HepG2 (cell line): ENCODE measurements around the gene RGS19. TPM values are rescaled to one million over a fixed set of nuclear protein-coding genes. Genes with fewer than 3 reads are reported as not detected.

Experiments
- ATAC-seq: fragments of 200-7000 bp; cut with Tn5 transposase; 3 replicates; pipeline ENCODE4 v1.9.1; 2020; ENCODE audit warnings: mild to moderate bottlenecking, moderate library complexity
- BruUV-seq: library from RNA; stranded (reverse); fragments of 400-500 nt; replicated peaks from 2 replicates; lab custom pipeline; 2021; lab: Mats Ljungman, UMichigan
- CTCF ChIA-PET: fragments of 300-600 bp; formaldehyde crosslinking; extraction: SDS; loops from one replicate; lab custom pipeline; 2021; ENCODE audit warnings: low total read pairs, inconsistent platforms, low intra/inter-chr PET ratio; lab: Yijun Ruan, JAX
- POLR2A ChIA-PET: fragments of 350-600 bp; sonication (Branson Sonifier 250); formaldehyde crosslinking; loops from one replicate; lab custom pipeline; 2020; ENCODE audit warnings: antibody characterized with exemption, inconsistent platforms; lab: Yijun Ruan, JAX
- DNase-seq: peaks from one replicate; pipeline ENCODE4 v3.0.0-alpha.2; 2015; ENCODE audit warnings: low spot score
- FAIRE-seq: peaks from 3 replicates; lab custom pipeline; 2011; peaks lifted over from hg19 to GRCh38; lab: Jason Lieb, UNC
- H2AFZ ChIP-seq: one replicate; pipeline ENCODE4 v1.6.1; 2011; ENCODE audit warnings: low read length, inconsistent platforms
- H3K27ac ChIP-seq: fragments of 300-600 bp; 3 replicates; pipeline ENCODE4 v1.8.0; 2011; ENCODE audit warnings: mixed run types, mild to moderate bottlenecking, mixed read lengths, low read length, inconsistent platforms; ENCODE audit not compliant: insufficient read depth; ENCODE audit errors: extremely low read length
- H3K27me3 ChIP-seq, 2 experiments: fragments of 200-600 bp in 1 of 2; 2 replicates in 1 of 2; 3 replicates in 1 of 2; pipeline versions ENCODE4 v1.6.0 to v1.8.0; 2011; ENCODE audit warnings: low read length in 2 of 2, mild to moderate bottlenecking in 2 of 2, moderate library complexity in 2 of 2, inconsistent platforms in 1 of 2; ENCODE audit not compliant: insufficient read depth in 2 of 2, control insufficient read depth in 1 of 2
- H3K36me3 ChIP-seq, 2 experiments: fragments of 200-600 bp in 1 of 2; replicated peaks in 1 of 2; 2 replicates in 1 of 2; 3 replicates in 1 of 2; pipeline versions ENCODE4 v1.5.1 to v1.8.0; 2011; ENCODE audit warnings: low read length in 2 of 2, inconsistent platforms in 1 of 2; ENCODE audit not compliant: insufficient read depth in 2 of 2, control insufficient read depth in 1 of 2
- H3K4me1 ChIP-seq: 2 replicates; pipeline ENCODE4 v1.5.1; 2012; ENCODE audit warnings: low read length, inconsistent platforms; ENCODE audit not compliant: insufficient read depth
- H3K4me2 ChIP-seq: 2 replicates; pipeline ENCODE4 v1.6.0; 2011; ENCODE audit warnings: low read depth, low read length, inconsistent platforms
- H3K4me3 ChIP-seq, 3 experiments: fragments of 200-600 bp in 1 of 3; sonication (generic), shearing (Covaris generic) in 1 of 3; replicated peaks in 1 of 3; 2 replicates each; pipeline ENCODE4 v1.5.1; 2011 to 2016; ENCODE audit warnings: low read length in 3 of 3, inconsistent platforms in 2 of 3, low read depth in 2 of 3, mild to moderate bottlenecking in 2 of 3, control low read depth in 1 of 3, mixed read lengths in 1 of 3; ENCODE audit not compliant: insufficient read depth in 1 of 3
- H3K79me2 ChIP-seq: one replicate; pipeline ENCODE4 v1.6.1; 2011; ENCODE audit warnings: low read length, inconsistent platforms; ENCODE audit not compliant: insufficient read depth
- H3K9ac ChIP-seq: 2 replicates; pipeline ENCODE4 v1.6.0; 2011; ENCODE audit warnings: mild to moderate bottlenecking, low read depth, low read length, inconsistent platforms; ENCODE audit not compliant: insufficient read depth
- H3K9me3 ChIP-seq: 2 replicates; pipeline ENCODE4 v1.5.1; 2012; ENCODE audit warnings: mild to moderate bottlenecking, low read length
- H4K20me1 ChIP-seq: 2 replicates; pipeline ENCODE4 v1.6.0; 2011; ENCODE audit warnings: inconsistent platforms, mild to moderate bottlenecking, low read length, moderate library complexity; ENCODE audit not compliant: insufficient read depth
- IKZF4 ChIP-seq: sonication (generic); formaldehyde crosslinking; IDR thresholded peaks from 2 replicates; pipeline ENCODE4 v1.5.1; 2020; ENCODE audit warnings: borderline replicate concordance, mild to moderate bottlenecking, low read depth, missing genetic modification reagents; ENCODE audit errors: not compliant biosample characterization
- KAT2B ChIP-seq: fragments of 150-350 bp; IDR thresholded peaks from 2 replicates; pipeline ENCODE4 v1.6.1; 2014; ENCODE audit warnings: low read depth, low read length, borderline replicate concordance
- SMAD9 ChIP-seq: sonication (generic); formaldehyde crosslinking; IDR thresholded peaks from 2 replicates; pipeline ENCODE4 v1.5.1; 2020; ENCODE audit warnings: mild to moderate bottlenecking, missing genetic modification reagents
- SRF ChIP-seq: IDR thresholded peaks from 2 replicates; pipeline ENCODE4 v1.6.1; 2011; ENCODE audit warnings: mild to moderate bottlenecking, low read depth, low read length, moderate library complexity
- TEAD3 ChIP-seq: optimal IDR thresholded peaks from 2 replicates; pipeline ENCODE3; 2016; ENCODE audit warnings: borderline replicate concordance
- THAP11 ChIP-seq: IDR thresholded peaks from 2 replicates; pipeline ENCODE4 v1.6.1; 2016; ENCODE audit warnings: missing biosample characterization, missing genetic modification reagents
- ZNF207 ChIP-seq: fragments of 450-650 bp; IDR thresholded peaks from 2 replicates; pipeline ENCODE4 v1.6.1; 2016; ENCODE audit warnings: antibody characterized with exemption, borderline replicate concordance
- ZNF44 ChIP-seq: sonication (generic); formaldehyde crosslinking; IDR thresholded peaks from 2 replicates; pipeline ENCODE4 v1.5.1; 2020; ENCODE audit warnings: mild to moderate bottlenecking, missing genetic modification reagents
- ZNF720 ChIP-seq: sonication (generic); formaldehyde crosslinking; IDR thresholded peaks from 2 replicates; pipeline ENCODE4 v1.4.0; 2020; ENCODE audit warnings: missing genetic modification reagents
- ZNF737 ChIP-seq: sonication (generic); formaldehyde crosslinking; IDR thresholded peaks from 2 replicates; pipeline ENCODE4 v1.5.0; 2020; ENCODE audit warnings: missing genetic modification reagents, mild to moderate bottlenecking, borderline replicate concordance
- ZNF773 ChIP-seq: sonication (generic); formaldehyde crosslinking; IDR thresholded peaks from 2 replicates; pipeline ENCODE4 v1.4.0; 2020; ENCODE audit warnings: missing genetic modification reagents, borderline replicate concordance
- WGBS: methylation state at CpG from one replicate; pipeline ENCODE4 v1.1.6; 2017; ENCODE audit warnings: low lambda C conversion rate; 5-methylcytosine and 5-hydroxymethylcytosine counted together
- in situ Hi-C: cut with HindIII; loops from 2 replicates; pipeline ENCODE4 v1.10.0; 2017; ENCODE audit warnings: low pct_unique_long_range_greater_than_20kb; ENCODE audit not compliant: extremely low pct_ligation_motif_present
- intact Hi-C: fragments of 100-400 bp; cut with micrococcal nuclease; formaldehyde crosslinking; loops from one replicate; pipeline ENCODE4 v1.10.0; 2022; ENCODE audit not compliant: unreplicated experiment
- polyA plus RNA-seq, 8 experiments: library from polyadenylated mRNA; depleted of rRNA in 3 of 8; stranded (reverse) in 7 of 8; unstranded in 1 of 8; fragments of >200 nt; fragmentation: Illumina TruSeq in 4 of 8; extraction: Trizol in 4 of 8; gene quantifications; 2 replicates each; pipeline versions ENCODE4 v1.2.1 to v1.2.3, GENCODE V29; 2011 to 2016; ENCODE audit warnings: low read depth in 4 of 8, missing spikeins in 1 of 8, mixed read lengths in 1 of 8; ENCODE audit not compliant: insufficient read depth in 1 of 8
- total RNA-seq, 5 experiments: library from RNA; depleted of rRNA; stranded (reverse); fragments of >200 nt; fragmentation: Illumina TruSeq; extraction: Trizol; gene quantifications; 2 replicates each; pipeline ENCODE4 v1.2.3, GENCODE V29; 2016; ENCODE audit warnings: low read depth in 1 of 5
- TF ChIP-seq, protein P1 (sequence below): sonication (generic); formaldehyde crosslinking; IDR thresholded peaks from 2 replicates; pipeline ENCODE4 v1.5.0; 2020; ENCODE audit warnings: mild to moderate bottlenecking, low read depth, missing genetic modification reagents, borderline replicate concordance
- TF ChIP-seq, protein P2 (sequence below): sonication (generic); formaldehyde crosslinking; IDR thresholded peaks from 2 replicates; pipeline ENCODE4 v1.4.0; 2020; ENCODE audit warnings: missing genetic modification reagents
- TF ChIP-seq, protein P3 (sequence below): sonication (generic); formaldehyde crosslinking; IDR thresholded peaks from 2 replicates; pipeline ENCODE4 v1.5.0; 2020; ENCODE audit warnings: mild to moderate bottlenecking, missing genetic modification reagents
- TF ChIP-seq, protein P4 (sequence below): sonication (generic); formaldehyde crosslinking; IDR thresholded peaks from 2 replicates; pipeline ENCODE4 v1.8.1; 2023; ENCODE audit warnings: mild to moderate bottlenecking, missing genetic modification reagents, borderline replicate concordance

RGS19 gene
- total and polyA plus RNA-seq, 2 of the 13 experiments (the other 11 are each of a cell fraction or from before 2014, with no cell fraction given) = 10.7 to 11.9 TPM

DNA sequence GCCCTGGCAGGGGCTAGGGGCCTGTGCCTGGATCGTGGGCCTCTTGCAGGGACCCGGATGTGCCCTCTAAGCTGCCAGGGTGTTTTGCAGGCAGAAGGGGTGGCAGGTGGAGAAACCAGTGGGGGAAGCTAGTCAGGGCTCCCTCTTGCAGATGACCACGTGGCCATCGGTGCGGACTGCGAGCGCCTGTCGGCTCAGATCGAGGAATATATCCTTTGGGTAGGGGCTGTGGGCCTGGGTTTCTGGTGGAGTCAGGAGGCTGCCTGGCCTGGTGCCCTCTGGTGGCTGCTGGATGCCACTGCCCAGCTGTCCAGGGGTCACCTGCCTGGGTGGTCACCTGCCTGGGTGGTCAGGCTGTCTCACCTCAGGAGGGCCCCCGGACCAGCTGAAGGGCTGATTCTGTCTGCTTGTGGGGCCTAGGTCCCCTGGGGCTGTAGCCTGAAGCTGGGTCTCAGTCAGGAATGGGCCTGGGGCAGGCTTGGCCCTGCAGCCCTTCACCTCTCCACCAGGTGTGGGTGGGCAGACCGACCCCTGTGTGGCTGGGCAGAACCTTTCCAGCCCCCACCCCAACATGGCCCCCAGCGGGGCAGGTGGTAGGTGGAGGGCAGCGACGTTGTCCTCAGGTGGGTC, 9.6 kb downstream of the RGS19 start:
- POLR2A ChIA-PET = interaction anchor here (0.7 to 1.9 kb wide), 3 partner anchors 10 to 89 kb away, joined by 3 to 8 read pairs (median 3); partner anchors contain the start of genes OPRL1 and PRPF6
- peak; percentile 90 for FAIRE-seq
- TF ChIP-seq, protein P1, sequence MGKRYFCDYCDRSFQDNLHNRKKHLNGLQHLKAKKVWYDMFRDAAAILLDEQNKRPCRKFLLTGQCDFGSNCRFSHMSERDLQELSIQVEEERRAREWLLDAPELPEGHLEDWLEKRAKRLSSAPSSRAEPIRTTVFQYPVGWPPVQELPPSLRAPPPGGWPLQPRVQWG (CRISPR knock-in tag) = no peak
- TF ChIP-seq, protein P2, sequence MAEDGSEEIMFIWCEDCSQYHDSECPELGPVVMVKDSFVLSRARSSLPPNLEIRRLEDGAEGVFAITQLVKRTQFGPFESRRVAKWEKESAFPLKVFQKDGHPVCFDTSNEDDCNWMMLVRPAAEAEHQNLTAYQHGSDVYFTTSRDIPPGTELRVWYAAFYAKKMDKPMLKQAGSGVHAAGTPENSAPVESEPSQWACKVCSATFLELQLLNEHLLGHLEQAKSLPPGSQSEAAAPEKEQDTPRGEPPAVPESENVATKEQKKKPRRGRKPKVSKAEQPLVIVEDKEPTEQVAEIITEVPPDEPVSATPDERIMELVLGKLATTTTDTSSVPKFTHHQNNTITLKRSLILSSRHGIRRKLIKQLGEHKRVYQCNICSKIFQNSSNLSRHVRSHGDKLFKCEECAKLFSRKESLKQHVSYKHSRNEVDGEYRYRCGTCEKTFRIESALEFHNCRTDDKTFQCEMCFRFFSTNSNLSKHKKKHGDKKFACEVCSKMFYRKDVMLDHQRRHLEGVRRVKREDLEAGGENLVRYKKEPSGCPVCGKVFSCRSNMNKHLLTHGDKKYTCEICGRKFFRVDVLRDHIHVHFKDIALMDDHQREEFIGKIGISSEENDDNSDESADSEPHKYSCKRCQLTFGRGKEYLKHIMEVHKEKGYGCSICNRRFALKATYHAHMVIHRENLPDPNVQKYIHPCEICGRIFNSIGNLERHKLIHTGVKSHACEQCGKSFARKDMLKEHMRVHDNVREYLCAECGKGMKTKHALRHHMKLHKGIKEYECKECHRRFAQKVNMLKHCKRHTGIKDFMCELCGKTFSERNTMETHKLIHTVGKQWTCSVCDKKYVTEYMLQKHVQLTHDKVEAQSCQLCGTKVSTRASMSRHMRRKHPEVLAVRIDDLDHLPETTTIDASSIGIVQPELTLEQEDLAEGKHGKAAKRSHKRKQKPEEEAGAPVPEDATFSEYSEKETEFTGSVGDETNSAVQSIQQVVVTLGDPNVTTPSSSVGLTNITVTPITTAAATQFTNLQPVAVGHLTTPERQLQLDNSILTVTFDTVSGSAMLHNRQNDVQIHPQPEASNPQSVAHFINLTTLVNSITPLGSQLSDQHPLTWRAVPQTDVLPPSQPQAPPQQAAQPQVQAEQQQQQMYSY (CRISPR knock-in tag) = no peak
- TF ChIP-seq SMAD9 = no peak
- TF ChIP-seq, protein P3, sequence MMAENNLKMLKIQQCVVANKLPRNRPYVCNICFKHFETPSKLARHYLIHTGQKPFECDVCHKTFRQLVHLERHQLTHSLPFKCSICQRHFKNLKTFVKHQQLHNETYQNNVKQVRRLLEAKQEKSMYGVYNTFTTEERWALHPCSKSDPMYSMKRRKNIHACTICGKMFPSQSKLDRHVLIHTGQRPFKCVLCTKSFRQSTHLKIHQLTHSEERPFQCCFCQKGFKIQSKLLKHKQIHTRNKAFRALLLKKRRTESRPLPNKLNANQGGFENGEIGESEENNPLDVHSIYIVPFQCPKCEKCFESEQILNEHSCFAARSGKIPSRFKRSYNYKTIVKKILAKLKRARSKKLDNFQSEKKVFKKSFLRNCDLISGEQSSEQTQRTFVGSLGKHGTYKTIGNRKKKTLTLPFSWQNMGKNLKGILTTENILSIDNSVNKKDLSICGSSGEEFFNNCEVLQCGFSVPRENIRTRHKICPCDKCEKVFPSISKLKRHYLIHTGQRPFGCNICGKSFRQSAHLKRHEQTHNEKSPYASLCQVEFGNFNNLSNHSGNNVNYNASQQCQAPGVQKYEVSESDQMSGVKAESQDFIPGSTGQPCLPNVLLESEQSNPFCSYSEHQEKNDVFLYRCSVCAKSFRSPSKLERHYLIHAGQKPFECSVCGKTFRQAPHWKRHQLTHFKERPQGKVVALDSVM (CRISPR knock-in tag) = 0 out of 2 replicates have a peak, but pooled peaks have one; percentile 28
- no peak for TF ChIP-seq ZNF773 (CRISPR knock-in tag)
- TF ChIP-seq THAP11 (CRISPR knock-in tag) = peak; percentile 66
- TF ChIP-seq, protein P4, sequence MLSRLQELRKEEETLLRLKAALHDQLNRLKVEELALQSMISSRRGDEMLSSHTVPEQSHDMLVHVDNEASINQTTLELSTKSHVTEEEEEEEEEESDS (CRISPR knock-in tag) = no peak
- no peak for TF ChIP-seq SRF
- TF ChIP-seq ZNF207 = no peak
- peak; percentile 63 for TF ChIP-seq TEAD3
- no peak for TF ChIP-seq ZNF737 (CRISPR knock-in tag)
- no peak for TF ChIP-seq IKZF4 (CRISPR knock-in tag)
- TF ChIP-seq ZNF44 (CRISPR knock-in tag) = no peak
- TF ChIP-seq ZNF720 (CRISPR knock-in tag) = peak; percentile 32; the same call in 1 of the 2 replicates
- TF ChIP-seq KAT2B = no peak

More for the DNA sequence above, 9.6 kb downstream of the RGS19 start:
- CTCF ChIA-PET = interaction anchor here (1.1 to 1.6 kb wide), 5 partner anchors 15 to 532 kb away, joined by 3 to 13 read pairs (median 4); partner anchors contain the start of gene PTK6
- peaks cover 37% of the 10 kb centered on the region for H3K4me1 ChIP-seq
- no peak overlapping the region for H3K27ac ChIP-seq
- peak overlapping the region in 1 of 3 experiments; percentile 11; a peak in 1 of 6 replicates for H3K4me3 ChIP-seq
- H4K20me1 ChIP-seq = no peaks in the 10 kb centered on the region
- intact Hi-C loops (loop anchor here (2.0 kb wide), 1 partner anchor 15 kb away; no protein-coding TSS in a partner anchor), in situ Hi-C loops (no loop called here)
- H2AFZ ChIP-seq = no peak overlapping the region
- 31% methylated on average over 6 of the region's 14 CpGs for WGBS
- H3K9ac ChIP-seq = no peak overlapping the region
- H3K9me3 ChIP-seq = no peaks in the 10 kb centered on the region
- no peaks in the 10 kb centered on the region for H3K36me3 ChIP-seq
- H3K27me3 ChIP-seq = peaks cover 3 to 11% of the 10 kb centered on the region in 2 experiments; a peak in 2 of 5 replicates
- peak; percentile 67 for ATAC-seq
- no peaks in the 10 kb centered on the region for H3K79me2 ChIP-seq
- DNase-seq = peak; percentile 62
- H3K4me2 ChIP-seq = peak overlapping the region; percentile 48
- no TSS peak for BruUV-seq
